Activated CD8-positive, alpha-beta memory T cell treated with anti-CD3 and anti-CD28 coated beads for 24 hours (primary cell): Measurements from ENCODE around the gene EPHA4.

ENCODE experiments used
- DNase-seq: peaks from one replicate; pipeline ENCODE4 v3.0.0-alpha.2; 2020

Gene EPHA4

DNA sequence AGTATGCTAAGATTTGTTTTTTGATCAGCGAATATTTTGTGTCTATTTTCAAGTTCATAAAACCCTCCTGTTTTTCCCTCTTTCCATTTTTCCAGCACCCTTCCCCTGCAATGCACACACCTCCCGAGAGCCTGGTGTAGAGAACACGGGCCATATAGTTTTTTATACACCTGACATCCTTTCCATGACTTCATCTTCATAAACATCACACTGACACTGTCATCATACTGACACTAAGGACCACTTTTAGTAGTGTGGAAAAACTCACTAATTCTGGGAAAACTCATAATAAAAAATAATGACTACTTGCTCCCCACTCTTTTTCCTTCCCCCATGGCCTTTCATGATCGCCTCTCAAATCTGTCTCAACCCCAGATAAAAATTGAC is 70.2 kb downstream of the EPHA4 start:
- no peak for DNase-seq

DNA sequence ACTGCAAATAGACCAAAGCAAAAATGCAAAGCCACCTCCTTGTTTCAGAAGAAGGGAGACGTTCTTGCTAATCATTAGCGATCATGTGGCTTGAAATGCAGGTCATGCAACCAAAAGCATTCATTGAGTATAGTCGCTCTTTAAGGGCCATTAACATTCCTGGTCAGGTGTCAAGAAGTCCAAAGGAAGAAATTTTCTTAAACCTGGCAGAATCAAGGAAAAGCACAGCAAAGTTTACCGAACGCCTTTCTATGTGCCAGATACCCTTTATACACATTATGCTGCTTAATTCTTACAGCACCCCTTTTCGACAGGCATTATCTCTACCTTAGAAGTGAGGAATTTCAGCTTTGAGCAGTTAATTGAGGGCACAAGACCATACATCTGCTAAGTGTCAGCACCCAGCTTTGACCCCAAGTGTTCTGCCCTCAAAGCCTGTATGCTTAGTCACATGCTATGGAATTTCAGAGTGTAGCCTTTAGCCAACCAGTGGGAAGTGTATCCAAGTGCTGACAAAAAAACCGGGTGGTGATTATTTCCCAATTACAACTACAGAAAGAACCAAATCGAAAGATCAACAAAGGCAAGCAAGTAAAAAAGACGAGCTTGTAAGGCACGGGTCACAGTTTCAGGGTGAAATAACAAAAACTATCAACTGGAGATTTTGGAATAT is 70.8 kb downstream of the EPHA4 start:
- no peak for DNase-seq

DNA sequence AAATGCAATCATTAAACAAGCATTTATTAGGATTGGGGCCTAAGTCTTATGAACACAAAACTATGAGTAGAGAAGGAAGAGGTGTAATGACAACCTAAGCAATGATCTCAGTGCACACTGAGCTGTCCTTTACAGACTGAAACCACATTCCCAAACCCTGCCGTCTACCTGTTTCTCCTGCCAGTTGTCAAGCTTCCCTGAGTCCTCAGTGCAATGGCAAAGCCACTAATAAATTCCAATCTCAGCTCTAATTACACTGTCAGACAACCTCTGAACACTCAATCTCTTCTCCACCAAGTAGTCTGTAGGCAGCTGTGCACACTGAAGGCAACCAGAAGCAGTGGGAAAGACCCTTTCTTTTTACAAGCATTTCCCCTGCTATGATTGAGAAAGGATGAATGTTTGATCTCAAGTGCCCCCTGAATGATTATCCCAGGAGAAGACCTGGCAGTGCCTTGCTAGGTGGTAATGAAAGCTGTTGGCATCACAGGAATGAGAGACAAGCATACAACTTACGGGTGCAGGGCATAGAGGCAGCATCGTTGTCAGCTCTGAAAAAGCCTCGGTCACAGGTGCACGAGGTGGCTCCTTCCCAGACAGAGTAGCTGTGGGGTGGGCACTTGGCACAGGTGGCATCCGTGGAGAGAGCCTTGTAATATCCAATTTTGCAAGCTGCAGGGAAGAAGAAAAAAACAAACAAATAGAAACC is 71.4 kb downstream of the EPHA4 start:
- no peak for DNase-seq

DNA sequence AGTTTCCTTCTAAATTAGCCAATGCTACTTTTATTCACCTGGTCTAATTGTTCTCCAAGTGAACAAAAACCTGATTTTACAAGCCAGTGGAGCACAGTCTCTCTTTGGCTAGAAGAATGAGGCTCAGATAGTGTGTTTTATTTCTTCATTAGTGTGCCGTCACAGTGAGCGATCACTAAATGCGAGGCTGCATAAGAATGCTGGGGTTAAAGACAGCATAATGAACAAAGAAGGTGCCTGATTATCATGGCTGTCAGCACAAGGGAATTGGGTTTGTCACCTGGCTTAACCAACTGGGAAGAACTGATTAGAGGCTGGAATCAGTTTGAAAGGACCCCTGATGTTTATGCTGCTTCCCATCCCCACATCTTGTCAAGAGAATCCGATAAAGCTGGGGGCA is 76.4 kb downstream of the EPHA4 start:
- DNase-seq = no peak

DNA sequence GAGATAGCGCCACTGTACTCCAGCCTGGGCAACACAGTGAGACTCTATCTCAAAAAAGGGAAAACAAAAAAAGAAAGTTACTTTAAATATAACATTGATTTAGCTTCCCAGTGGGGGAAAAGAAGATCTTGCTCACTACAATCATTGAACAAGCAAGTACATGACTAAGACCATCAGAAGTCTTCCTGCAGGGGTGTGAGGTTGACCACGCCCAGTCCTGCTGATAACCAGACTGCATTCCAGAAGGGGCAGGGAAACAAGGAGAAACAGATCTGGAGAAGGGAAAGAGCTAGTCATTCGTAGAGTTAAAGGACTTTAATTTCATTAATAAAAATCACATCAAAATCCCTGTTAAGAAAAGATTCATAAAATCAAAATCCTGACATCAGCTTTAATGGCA is 77.5 kb downstream of the EPHA4 start:
- DNase-seq = no peak

DNA sequence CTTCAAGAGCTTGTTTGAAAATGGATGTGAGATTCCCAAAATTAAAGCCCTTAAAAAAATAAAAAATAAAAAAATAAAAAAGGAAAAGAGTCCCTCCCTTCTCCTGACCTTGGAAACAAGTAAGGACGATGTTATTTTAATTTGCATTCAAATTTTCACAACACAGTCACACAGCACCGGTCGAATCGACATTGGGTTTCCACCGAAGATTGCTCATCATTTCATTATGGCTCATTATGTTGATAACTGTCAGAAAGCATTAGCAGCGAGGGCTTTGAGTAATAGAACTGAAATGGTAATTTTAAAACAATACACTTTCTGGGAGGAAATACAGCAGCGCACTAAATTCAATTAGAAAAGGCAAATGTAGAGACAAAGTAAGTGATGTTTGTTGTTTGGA is 78.7 kb downstream of the EPHA4 start:
- no peak for DNase-seq

DNA sequence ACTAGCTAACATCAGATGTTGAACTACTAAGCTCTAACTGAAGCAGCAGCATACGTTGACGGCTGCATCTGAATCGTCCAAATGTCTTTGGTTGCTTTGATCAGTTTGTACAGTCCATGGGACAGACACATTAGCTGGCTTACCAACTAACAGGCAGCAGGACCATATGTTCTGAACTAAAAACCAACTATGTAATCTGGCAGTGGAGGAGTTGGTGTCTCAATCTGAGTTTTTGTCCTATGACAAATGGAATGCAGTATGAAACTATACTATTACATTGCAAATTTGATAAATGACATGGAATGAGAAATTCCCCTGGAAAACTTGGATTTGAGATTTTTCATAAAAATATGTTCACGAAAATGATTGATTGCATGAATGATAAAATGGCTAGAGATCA is 79.5 kb downstream of the EPHA4 start:
- no peak for DNase-seq

DNA sequence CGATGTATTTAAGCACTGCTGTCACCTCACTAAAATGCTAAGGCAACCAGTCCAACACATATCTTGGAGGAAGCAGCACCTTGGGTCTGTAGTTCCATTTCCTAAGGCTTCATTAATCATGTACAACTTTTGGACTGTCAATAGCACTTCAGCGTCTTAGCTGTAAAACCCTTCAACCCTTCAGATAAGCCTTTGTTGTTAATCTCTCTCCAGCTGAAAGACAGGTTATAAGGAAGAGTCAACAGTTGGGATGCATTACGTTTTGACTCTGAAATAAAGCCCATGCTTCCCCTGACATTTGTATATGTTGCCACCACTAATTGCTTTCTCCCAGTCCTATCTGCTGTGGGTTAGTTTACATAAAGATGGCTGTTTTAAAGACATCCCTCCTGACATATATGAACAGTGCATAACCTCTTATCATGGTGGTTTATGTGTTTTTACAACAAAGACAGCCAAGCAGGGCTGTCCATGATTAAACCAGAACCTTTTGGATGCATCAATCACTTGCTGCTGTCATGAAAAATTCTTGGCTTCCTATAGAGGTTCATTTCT is 81.5 kb downstream of the EPHA4 start:
- DNase-seq = no peak

DNA sequence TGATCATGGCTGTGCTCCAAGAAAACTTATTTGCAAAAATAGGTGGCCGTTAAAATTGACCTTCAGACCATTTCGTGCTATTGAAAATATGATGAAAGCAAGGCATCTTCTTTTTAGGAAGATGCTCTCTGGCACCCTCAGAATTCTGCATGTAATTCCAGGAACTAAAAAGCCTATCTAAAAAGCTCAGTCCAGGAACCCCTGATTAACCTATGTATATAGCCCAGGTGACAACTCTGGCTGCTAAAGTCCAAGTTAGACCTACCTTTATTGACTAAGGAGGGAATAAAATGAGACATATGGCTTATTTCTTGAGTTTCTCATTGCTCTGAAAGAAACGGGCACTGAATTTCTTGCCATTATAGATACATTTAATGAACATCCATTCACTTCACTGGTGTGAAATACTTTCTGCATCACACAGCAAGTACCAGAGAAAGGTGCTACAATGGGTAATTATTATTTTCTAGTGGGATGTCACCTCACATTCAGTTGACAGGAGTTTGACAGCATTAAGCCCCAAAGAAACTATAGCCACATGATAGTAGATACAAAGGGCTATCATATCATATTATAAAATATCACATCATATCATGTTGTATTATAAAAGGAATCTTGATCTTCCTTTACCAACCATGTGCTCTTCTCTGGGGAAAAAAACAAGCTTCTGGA is 83.8 kb downstream of the EPHA4 start:
- DNase-seq = no peak

DNA sequence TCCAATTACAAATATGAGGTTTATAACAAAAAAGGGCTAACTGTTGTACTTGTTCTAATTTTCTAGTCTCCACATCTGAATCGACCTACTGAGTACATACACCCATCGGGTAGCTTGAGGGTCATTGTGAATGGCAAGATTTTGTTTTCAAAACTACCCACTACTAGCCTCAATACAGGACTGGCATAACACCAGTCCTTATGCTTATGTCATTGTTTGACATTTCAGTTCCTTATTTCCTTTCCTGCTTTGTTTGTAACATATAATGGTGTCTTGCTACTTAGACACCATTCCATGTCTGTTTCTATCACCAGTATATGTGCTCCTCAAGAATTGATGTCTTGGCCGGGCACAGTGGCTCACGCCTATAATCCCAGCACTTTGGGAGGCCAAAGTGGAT is 86.0 kb downstream of the EPHA4 start:
- no peak for DNase-seq

DNA sequence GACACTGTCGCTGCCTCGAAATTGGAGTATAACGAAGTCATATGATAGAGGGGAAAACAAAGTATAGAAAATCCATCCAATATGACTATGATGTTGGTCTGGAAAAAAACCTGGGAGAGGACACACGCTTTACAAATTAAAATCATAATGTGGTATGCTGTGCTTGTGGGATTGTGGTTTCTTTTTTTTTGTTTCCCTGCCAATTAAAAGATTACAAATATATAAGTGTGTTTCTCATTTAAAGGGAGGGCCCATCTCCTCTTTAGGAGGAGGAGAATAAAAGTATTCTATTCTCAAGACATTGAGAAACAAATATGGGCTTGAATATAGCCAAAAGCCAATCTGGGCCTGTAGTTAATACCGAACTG is 86.6 kb downstream of the EPHA4 start:
- no peak for DNase-seq

DNA sequence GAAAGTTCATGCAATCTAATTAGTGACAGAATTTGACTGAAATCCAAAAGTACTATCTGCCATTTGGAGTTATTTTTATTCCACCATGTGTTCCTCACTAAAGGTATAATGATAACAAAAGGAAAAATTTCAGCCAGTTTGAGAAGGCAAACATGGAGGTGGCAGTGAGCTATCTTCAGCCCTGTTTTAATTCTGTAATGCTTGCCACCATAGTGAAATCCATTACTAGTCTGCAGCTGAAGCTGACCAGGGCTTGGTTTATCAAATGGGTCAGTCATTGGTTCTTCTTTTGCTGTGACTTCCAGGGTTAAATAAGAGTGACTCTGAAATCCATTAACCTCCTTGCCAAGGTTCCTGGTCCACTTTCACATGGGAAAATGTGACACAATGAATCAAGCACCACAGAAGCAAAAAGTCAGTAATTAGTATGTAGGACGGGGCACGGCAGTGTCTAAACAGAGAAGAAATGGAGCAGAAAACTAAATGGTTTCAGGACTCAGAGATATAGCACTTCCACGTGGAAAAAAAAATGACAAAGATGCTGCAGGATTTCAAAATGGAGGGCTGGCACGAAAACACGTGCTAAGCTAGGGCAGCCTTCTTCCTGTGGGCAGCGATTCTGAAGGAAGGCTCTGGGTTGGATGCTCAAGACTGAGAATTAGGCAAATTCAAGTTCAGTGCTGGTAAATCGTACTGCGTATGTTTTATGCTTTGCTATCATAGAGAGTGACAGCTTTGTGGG is 87.2 kb downstream of the EPHA4 start:
- no peak for DNase-seq

DNA sequence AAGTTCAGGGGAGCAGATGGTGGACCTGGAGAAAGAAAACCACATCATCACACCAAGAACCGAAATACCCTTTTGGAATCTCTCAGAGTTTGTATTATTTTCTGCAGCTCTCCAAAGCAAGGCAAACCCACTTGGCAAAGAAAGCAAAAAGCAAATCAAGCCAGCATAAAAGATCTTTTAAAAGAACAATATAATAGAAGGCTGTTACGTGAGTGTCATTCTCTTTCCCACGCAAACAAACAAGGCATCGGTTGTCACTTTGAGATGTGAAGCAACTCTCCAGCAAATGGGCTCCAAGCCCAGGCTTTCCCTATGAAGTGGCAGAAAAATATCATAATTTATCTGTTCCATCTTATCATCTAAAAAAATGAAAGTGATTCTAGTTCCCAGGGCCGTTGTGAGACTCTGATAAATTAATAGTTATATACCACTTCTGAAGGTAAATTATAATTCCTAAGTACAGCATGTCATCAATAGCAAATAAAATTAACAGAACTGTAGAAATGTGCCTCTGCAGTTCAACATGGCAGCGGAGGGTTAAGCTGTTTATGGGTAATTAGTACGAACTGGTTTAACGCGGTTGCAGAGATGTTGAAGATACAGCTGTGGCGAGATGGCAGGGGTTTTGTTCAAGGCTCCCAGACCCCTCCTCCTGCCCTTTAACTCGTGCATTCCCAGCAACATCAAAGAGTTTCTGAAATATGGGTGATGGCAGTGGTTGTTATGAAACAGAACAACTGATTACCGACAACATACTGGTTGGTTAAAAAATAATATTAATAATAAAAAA is 89.2 kb downstream of the EPHA4 start:
- no peak for DNase-seq

DNA sequence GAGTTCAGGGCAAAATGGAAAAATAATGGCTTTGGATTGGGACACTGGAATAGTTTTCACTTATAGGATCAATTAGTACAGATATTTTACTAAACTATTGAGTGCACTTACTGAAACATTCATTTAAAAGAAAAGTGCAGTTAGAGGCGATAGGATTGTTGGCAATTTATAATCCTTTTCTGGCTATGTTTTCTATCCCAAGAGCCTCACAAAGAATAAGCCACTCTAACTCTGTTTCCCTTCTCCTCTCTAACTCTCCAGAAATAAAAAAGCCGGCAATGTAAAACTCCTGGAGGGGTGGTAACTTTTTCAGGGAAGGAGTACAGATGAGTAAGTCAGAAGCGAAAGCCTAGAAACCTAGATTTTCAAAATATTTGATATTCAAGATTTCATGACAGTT is 91.3 kb downstream of the EPHA4 start:
- DNase-seq = no peak

DNA sequence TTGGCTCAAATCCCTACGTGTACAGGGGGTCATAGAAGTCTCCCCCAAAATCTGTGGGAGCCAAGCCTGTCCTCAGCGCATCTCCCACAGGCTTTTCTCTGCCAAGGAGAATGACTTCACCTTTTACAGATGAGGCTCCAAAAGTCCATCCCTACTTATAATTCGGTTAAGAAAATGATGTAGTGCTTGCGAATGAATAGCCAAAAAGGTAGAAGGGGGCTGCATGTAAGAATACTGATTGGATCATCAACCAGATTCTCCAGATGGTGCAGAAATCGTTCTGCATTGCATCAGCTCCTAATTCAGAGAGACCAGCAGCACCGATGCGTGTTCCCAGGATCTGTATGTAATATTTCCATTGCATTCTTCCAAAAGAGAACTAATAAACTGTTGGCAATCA is 91.9 kb downstream of the EPHA4 start:
- DNase-seq = no peak

DNA sequence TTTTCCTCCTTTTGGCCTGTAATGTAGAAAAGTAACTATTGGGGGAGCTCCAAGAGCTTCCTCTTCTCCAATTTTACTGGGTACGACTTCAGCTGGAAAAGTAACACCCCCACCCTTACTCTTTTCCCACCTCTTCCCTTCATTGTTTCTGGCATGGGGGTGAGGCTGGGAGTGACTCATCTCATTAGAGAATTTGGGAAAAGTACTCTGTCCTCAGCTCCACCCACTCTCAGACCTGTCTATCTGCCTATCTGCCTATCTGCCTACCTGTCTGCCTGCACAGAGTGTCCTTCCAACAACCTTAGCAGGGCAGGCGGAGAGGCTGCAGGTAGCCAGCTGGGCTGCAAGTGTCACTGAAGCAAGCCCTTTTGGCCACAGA is 93.6 kb downstream of the EPHA4 start:
- DNase-seq = no peak

DNA sequence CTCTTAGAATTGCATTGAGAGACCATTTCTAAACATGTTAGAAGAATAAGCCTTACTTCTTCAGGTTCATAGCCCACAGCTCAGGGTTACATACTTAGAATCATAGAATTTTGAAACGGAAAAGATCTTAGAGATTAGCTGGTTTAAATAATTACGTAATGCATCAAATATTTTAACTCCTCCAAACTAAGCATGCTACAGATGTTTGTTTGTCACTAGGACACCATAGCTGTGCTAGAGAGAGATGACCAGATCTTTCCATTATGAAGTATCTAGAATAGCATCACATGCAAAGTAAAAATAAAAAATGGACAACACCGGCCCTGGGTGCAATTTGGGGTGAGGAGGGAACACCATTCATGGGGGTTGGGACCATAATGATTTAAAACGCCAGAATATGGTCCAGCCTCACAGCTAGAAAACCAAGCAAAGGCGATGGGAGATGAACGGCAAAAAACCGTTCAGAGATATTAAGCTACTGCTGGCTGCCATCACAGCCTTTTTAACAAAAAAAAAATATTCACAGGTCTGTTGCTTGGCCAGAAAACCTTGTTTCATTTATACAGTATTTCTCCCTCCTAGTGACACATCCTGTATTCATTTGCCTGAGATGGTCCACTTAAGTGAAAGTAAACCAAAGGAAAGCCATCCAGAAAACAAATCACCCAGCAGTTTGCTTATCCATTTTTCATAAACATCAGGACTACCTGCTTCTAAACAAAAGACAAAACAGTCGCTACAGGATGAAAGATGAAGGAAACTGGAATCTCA is 94.2 kb downstream of the EPHA4 start:
- DNase-seq = no peak

DNA sequence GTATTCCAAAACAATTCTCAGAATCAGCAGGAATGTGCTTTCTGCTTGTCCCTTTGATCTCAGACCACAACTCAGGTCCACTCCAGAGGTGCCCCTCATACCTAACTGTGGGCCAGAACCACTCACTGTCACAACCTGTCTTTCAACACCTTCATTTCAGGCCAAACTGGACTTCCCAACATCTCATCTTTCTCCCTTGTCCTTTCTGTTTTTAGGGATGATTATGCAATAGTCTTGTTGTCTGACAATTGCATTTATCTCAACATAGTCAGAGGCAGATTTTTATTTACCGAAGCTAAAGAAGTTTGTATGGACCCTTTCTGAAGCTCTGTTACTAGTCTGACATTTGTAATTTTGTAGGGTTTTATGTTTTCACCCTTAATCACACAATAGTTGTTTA is 95.9 kb downstream of the EPHA4 start:
- DNase-seq = no peak

DNA sequence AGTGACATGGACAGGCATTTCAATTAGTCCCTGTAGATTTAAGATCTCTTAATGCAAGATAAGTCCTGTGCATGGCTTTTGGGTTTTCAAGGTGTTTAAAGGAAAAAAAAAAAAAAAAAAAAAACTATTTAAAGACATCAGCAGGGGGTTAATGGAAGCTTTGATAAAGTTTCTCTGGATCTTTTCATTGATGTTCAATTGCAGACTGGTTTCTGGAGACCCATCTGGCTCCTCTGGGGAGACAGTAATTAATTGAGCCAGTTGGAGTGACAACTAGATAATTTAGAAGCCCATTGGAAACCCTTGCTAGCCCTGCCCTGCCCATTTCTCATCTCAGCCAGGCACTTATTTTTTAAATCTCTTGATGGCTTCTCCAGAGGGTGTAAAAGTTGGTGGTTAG is 98.7 kb downstream of the EPHA4 start:
- no peak for DNase-seq

DNA sequence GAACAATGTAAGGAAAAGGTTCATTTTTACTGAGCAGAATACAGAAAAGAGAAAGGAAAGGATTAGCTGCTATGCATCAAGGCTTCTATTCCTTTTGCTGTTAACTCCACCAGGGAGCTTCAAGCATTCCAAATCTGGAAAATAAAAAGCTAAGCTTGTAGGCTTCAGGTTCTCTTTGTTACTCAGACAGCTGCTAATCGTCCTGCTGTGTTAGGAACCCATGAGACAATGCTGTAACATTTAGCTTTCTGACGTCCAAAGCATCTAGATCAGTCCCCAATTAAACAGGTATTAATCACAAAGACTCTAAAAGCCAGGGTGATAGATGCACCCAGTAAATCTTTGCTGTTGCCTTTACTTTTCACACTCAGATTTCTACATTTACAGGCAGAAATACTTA is 103.8 kb downstream of the EPHA4 start:
- DNase-seq = no peak

DNA sequence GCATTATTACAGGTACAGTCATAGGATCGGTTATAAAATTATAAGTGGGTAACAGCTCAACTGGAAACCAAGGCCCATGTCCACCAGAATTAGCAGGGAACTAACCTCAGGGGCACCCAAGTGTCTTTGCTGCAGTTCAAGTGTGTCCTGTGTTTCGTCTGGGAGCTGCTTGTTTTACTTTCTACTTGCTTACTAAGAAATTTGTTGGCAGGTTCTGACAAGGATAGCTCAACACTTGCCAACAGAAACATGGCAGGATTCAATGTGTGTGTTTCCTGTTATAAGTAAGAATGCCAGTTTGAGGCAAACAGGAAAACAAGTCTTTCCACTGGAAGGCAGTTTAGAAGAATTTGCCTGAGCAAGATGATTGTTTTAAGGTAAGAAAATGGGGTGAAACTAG is 104.5 kb downstream of the EPHA4 start:
- no peak for DNase-seq

DNA sequence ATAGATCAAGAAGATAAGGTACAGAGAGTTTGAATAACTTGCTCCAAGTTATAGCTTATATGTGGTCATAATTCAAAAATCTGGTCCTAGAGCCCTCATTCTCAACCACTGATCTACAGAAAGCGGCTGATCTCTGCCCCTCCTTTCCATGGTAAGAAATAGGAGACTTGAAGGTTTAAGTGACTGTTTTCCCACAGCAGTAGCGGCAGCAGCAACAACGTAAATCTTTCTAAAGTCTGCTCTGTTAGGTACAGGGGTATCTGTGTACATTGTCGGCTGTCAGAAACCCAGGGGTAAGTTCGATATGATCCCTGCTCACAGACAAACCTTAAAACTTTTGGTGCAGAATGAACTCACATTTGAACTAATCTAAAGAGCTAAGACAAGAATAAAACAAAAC is 105.4 kb downstream of the EPHA4 start:
- no peak for DNase-seq
